IMR-90 (cell line): ENCODE results near the gene TASP1. TPM values are rescaled to one million over a fixed set of nuclear protein-coding genes. Genes with fewer than 3 reads are reported as not detected.

Experiments
- ATAC-seq: fragments of 200-7000 bp; cut with Tn5 transposase; 2 replicates; pipeline ENCODE4 v1.9.1; 2020; ENCODE audit warnings: low read depth, mild to moderate bottlenecking, moderate library complexity
- BruUV-seq: library from RNA; stranded (reverse); fragments of 400-500 nt; replicated peaks from 2 replicates; lab custom pipeline; 2021; lab: Mats Ljungman, UMichigan
- CTCF ChIA-PET: fragments of 300-600 bp; formaldehyde crosslinking; extraction: SDS; loops from one replicate; lab custom pipeline; 2021; ENCODE audit warnings: antibody characterized with exemption; lab: Yijun Ruan, JAX
- POLR2A ChIA-PET: fragments of 300-600 bp; sonication (Branson Sonifier 250); formaldehyde crosslinking; loops from one replicate; lab custom pipeline; 2022; ENCODE audit warnings: antibody characterized with exemption; ENCODE audit not compliant: unreplicated experiment; lab: Charles Lee
- DNase-seq: peaks from one replicate; pipeline ENCODE4 v3.0.0; 2013
- H2AFZ ChIP-seq: replicated peaks from 2 replicates; pipeline ENCODE3; 2013; ENCODE audit warnings: low read length, mild to moderate bottlenecking; ENCODE audit not compliant: poor library complexity
- H2AK5ac ChIP-seq: 2 replicates; pipeline ENCODE4 v1.6.1; 2013; ENCODE audit warnings: low read depth, low read length, inconsistent platforms
- H2AK9ac ChIP-seq: replicated peaks from 2 replicates; pipeline ENCODE3; 2013; ENCODE audit warnings: mild to moderate bottlenecking, low read depth, low read length, moderate library complexity; ENCODE audit not compliant: poor library complexity
- H2BK120ac ChIP-seq: 2 replicates; pipeline ENCODE4 v1.6.1; 2013; ENCODE audit warnings: low read depth, low read length, inconsistent platforms
- H2BK15ac ChIP-seq: 3 replicates; pipeline ENCODE4 v1.6.1; 2013; ENCODE audit warnings: low read depth, low read length, inconsistent platforms
- H2BK20ac ChIP-seq: 2 replicates; pipeline ENCODE4 v1.6.1; 2013; ENCODE audit warnings: low read depth, mild to moderate bottlenecking, inconsistent platforms, low read length, moderate library complexity
- H2BK5ac ChIP-seq: 2 replicates; pipeline ENCODE4 v1.6.1; 2013; ENCODE audit warnings: mild to moderate bottlenecking, low read depth, low read length, inconsistent platforms; ENCODE audit not compliant: poor library complexity, severe bottlenecking
- H3K14ac ChIP-seq: replicated peaks from 2 replicates; pipeline ENCODE4 v1.6.1; 2013; ENCODE audit warnings: low read depth, low read length, inconsistent platforms
- H3K18ac ChIP-seq: 2 replicates; pipeline ENCODE4 v1.6.1; 2013; ENCODE audit warnings: low read depth, low read length, control low read depth
- H3K23ac ChIP-seq: 2 replicates; pipeline ENCODE4 v1.6.1; 2013; ENCODE audit warnings: low read depth, low read length, inconsistent platforms
- H3K27ac ChIP-seq: 2 replicates; pipeline ENCODE4 v1.5.1; 2013; ENCODE audit warnings: mild to moderate bottlenecking, control low read depth, low read length; ENCODE audit not compliant: insufficient read depth
- H3K27me3 ChIP-seq: 2 replicates; pipeline ENCODE4 v1.6.1; 2013; ENCODE audit warnings: low read length; ENCODE audit not compliant: control insufficient read depth, insufficient read depth
- H3K36me3 ChIP-seq: 2 replicates; pipeline ENCODE4 v1.6.1; 2013; ENCODE audit warnings: low read length, mixed read lengths; ENCODE audit not compliant: control insufficient read depth, insufficient read depth
- H3K4ac ChIP-seq: 2 replicates; pipeline ENCODE4 v1.6.1; 2013; ENCODE audit warnings: low read depth, low read length, inconsistent platforms
- H3K4me1 ChIP-seq: 2 replicates; pipeline ENCODE4 v1.6.1; 2013; ENCODE audit warnings: low read length, mixed read lengths; ENCODE audit not compliant: control insufficient read depth, insufficient read depth
- H3K4me2 ChIP-seq: 2 replicates; pipeline ENCODE4 v1.6.1; 2013; ENCODE audit warnings: low read depth, mild to moderate bottlenecking, control low read depth, low read length, moderate library complexity
- H3K4me3 ChIP-seq: 2 replicates; pipeline ENCODE4 v1.5.1; 2013; ENCODE audit warnings: low read depth, mild to moderate bottlenecking, control low read depth, low read length, moderate library complexity; ENCODE audit not compliant: insufficient read depth
- H3K56ac ChIP-seq: 2 replicates; pipeline ENCODE4 v1.6.1; 2013; ENCODE audit warnings: low read length, inconsistent platforms; ENCODE audit not compliant: insufficient read depth; ENCODE audit errors: extremely low read depth
- H3K79me1 ChIP-seq, 2 experiments: 2 replicates each; pipeline ENCODE4 v1.6.1; 2013; ENCODE audit warnings: low read length in 2 of 2, inconsistent platforms in 1 of 2, low read depth in 1 of 2
- H3K9ac ChIP-seq: 2 replicates; pipeline ENCODE4 v1.6.1; 2013; ENCODE audit warnings: low read depth, low read length, control low read depth
- H3K9me1 ChIP-seq: 2 replicates; pipeline ENCODE4 v1.6.1; 2013; ENCODE audit warnings: low read length, inconsistent platforms; ENCODE audit not compliant: insufficient read depth
- H3K9me3 ChIP-seq: 2 replicates; pipeline ENCODE4 v1.6.1; 2013; ENCODE audit warnings: low read length; ENCODE audit not compliant: control insufficient read depth, insufficient read depth
- H4K20me1 ChIP-seq: 2 replicates; pipeline ENCODE4 v1.6.1; 2013; ENCODE audit warnings: low read length, inconsistent platforms; ENCODE audit not compliant: insufficient read depth
- H4K5ac ChIP-seq: 2 replicates; pipeline ENCODE4 v1.6.1; 2013; ENCODE audit warnings: mild to moderate bottlenecking, low read depth, low read length, control low read depth
- H4K8ac ChIP-seq, 2 experiments: 2 replicates each; pipeline ENCODE4 v1.6.1; 2013; ENCODE audit warnings: low read depth in 2 of 2, low read length in 2 of 2, control low read depth in 1 of 2, inconsistent platforms in 1 of 2
- H4K91ac ChIP-seq: 2 replicates; pipeline ENCODE4 v1.6.1; 2013; ENCODE audit warnings: low read depth, low read length, inconsistent platforms; ENCODE audit not compliant: insufficient read depth
- CEBPB ChIP-seq: IDR thresholded peaks from 2 replicates; pipeline ENCODE4 v1.6.1; 2012; ENCODE audit warnings: low read depth, low read length, improper control_type of control experiment
- FOS ChIP-seq: fragments of 150-350 bp; IDR thresholded peaks from 2 replicates; pipeline ENCODE4 v1.6.1; 2016; ENCODE audit warnings: low read depth, low read length
- WGBS, 2 experiments: methylation state at CpG; one replicate each; pipeline versions ENCODE4 v1.1.5 to v1.1.7; 2013; ENCODE audit warnings: missing lambda C conversion rate in 2 of 2; ENCODE audit not compliant: insufficient read length in 1 of 2; ENCODE audit errors: extremely low coverage in 2 of 2; 5-methylcytosine and 5-hydroxymethylcytosine counted together
- dilution Hi-C: fragments of 300-500 bp; cut with HindIII; formaldehyde crosslinking; loops from one replicate; pipeline ENCODE4 v1.14.3; 2018; ENCODE audit warnings: low sequenced_read_pairs; ENCODE audit not compliant: unreplicated experiment
- in situ Hi-C: fragments of 300-500 bp; cut with MboI; formaldehyde crosslinking; loops from 3 replicates; pipeline ENCODE4 v1.14.3; 2019; ENCODE audit warnings: low sequenced_read_pairs, inconsistent platforms, mixed read lengths
- intact Hi-C: fragments of 100-400 bp; cut with micrococcal nuclease; formaldehyde crosslinking; loops from 2 replicates; pipeline ENCODE4 v1.10.0; 2022
- polyA plus RNA-seq, 3 experiments: library from polyadenylated mRNA; depleted of rRNA; stranded (reverse); fragments of >200 nt; gene quantifications; 2 replicates each; pipeline ENCODE4 v1.2.3, GENCODE V29; 2012; ENCODE audit warnings: low replicate concordance in 1 of 3
- total RNA-seq: library from RNA; depleted of rRNA; stranded (reverse); fragments of >200 nt; gene quantifications from 2 replicates; pipeline ENCODE4 v1.2.3, GENCODE V29; 2012

Gene TASP1
- total and polyA plus RNA-seq, 2 of the 4 experiments (the other 2 are of a cell fraction), result 3.9 to 7.9 TPM

GRCh38 chr20:13515796-13516558, 122.8 kb downstream of the TASP1 start:
- in situ Hi-C loops (no loop called here), dilution Hi-C loops (no loop called here), intact Hi-C loops (no loop called here)
- Histone ChIP-seq H4K91ac (peak overlapping the region; percentile 64; the same call in 1 of the 2 replicates), H3K23ac (no peak overlapping the region), H3K79me1 (no peaks in the 10 kb centered on the region), H2BK5ac (peak overlapping the region; percentile 25), H3K56ac (no peak overlapping the region), H3K9me1 (peaks cover 3% of the 10 kb centered on the region; the same call in 1 of the 2 replicates), H4K8ac (peak overlapping the region; percentile 2 to 26; a peak in 1 of 4 replicates), H3K4me3 (no peak overlapping the region), H4K20me1 (no peaks in the 10 kb centered on the region), H2BK20ac (peak overlapping the region; percentile 85), H3K9ac (peak overlapping the region; percentile 6; the same call in 1 of the 2 replicates), H2AFZ (no peak overlapping the region), H3K4ac (peak overlapping the region; percentile 37; the same call in 1 of the 2 replicates), H3K18ac (peak overlapping the region; percentile 96), H3K27me3 (no peaks in the 10 kb centered on the region), H3K4me1 (peaks cover 15% of the 10 kb centered on the region), H3K4me2 (peak overlapping the region; percentile 38), H2AK5ac (0 out of 2 replicates have a peak overlapping the region, but pooled peaks have one; percentile 62), H3K36me3 (no peaks in the 10 kb centered on the region; the same call in 1 of the 2 replicates), H3K27ac (peak overlapping the region; percentile 74; the same call in 1 of the 2 replicates), H2AK9ac (no peak overlapping the region), H3K14ac (peak overlapping the region; percentile 64; the same call in 1 of the 2 replicates), H3K9me3 (no peaks in the 10 kb centered on the region), H2BK120ac (peak overlapping the region; percentile 42), H4K5ac (peak overlapping the region; percentile 77), H2BK15ac (peak overlapping the region; percentile 22; the same call in 2 of the 3 replicates)
- ChIA-PET POLR2A (no interaction called here), CTCF (interaction anchor here (0.8 to 1.7 kb wide), 2 partner anchors 29 to 30 kb away, joined by 4 to 6 read pairs; no protein-coding TSS in a partner anchor)
- TF ChIP-seq CEBPB, result peak; percentile 47
- no peak for TF ChIP-seq FOS
- no CpG with 5 or more reads among the region's 5 CpGs for WGBS, 2 experiments
- DNase-seq, result peak; percentile 52
- ATAC-seq, result peak; percentile 87
- no TSS peak for BruUV-seq
